Ascending aorta (tissue), 2 donors: ENCODE results near the gene DENND11. TPM values are rescaled to one million over a fixed set of nuclear protein-coding genes. Genes with fewer than 3 reads are reported as not detected.

Experiments
- DNase-seq, 2 donors: peaks; one replicate each; pipeline ENCODE4 v3.0.0-alpha.2; 2019; ENCODE audit warnings: low spot score in 2 of 2
- H3K27ac ChIP-seq, 2 donors: fragments of 200-600 bp; sonication (generic); one replicate each; pipeline ENCODE4 v1.5.1; 2016 to 2017; ENCODE audit warnings: mild to moderate bottlenecking in 1 of 2
- H3K27me3 ChIP-seq: fragments of 200-600 bp; sonication (generic); one replicate; pipeline ENCODE4 v1.5.1; 2017
- H3K36me3 ChIP-seq, 2 donors: fragments of 200-600 bp; sonication (generic); one replicate each; pipeline ENCODE4 v1.5.1; 2016
- H3K4me1 ChIP-seq, 2 donors: fragments of 200-600 bp; sonication (generic); one replicate each; pipeline ENCODE4 v1.5.1; 2016 to 2017; ENCODE audit warnings: mild to moderate bottlenecking in 1 of 2
- H3K4me3 ChIP-seq, 2 donors: fragments of 200-600 bp; sonication (generic); one replicate each; pipeline ENCODE4 v1.5.1; 2016 to 2017; ENCODE audit warnings: mild to moderate bottlenecking in 1 of 2
- H3K9me3 ChIP-seq, 2 donors: fragments of 200-600 bp; sonication (generic); one replicate each; pipeline ENCODE4 v1.5.1; 2016
- intact Hi-C: fragments of 100-400 bp; cut with DNase I; formaldehyde crosslinking; loops from one replicate; pipeline ENCODE4 v1.15.1; 2023
- total RNA-seq: library from RNA; depleted of rRNA; stranded (reverse); fragments of >200 nt; gene quantifications from one replicate; pipeline ENCODE4 v1.1.0, GENCODE V29; 2016
- TF ChIP-seq, protein P1 (sequence below), 3 experiments: fragments of 200-600 bp in 2 of 3; fragments of 450-650 bp in 1 of 3; sonication (generic) in 2 of 3; IDR thresholded peaks; one replicate each; pipeline ENCODE4 v1.5.1; 2016 to 2019; ENCODE audit warnings: antibody characterized with exemption in 3 of 3, mild to moderate bottlenecking in 1 of 3, moderate library complexity in 1 of 3

Gene DENND11
- total RNA-seq, 1 donor from 2014 or later: 10.4 TPM

DNA sequence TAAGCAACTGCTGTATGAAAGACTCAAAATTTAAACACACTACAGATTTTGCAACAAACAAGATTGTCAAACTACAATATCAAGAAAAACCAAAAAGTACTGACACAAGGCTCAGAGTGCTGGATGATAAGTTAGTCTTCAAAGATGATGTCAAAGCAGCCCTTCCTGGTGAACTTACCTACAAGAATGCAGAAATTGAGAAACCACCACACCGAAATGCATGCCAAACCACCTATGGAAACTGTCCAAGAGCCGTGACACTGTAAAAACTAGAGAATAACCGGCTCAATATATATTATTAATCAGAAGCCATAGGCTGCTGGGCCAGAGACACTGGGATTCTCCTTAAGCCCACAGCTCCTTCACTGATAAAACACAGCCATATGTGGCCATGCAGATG is 25.3 kb downstream of the DENND11 start:
- no peak for DNase-seq
- intact Hi-C loops: no loop called here
- Histone ChIP-seq H3K9me3 (no peaks in the 10 kb centered on the region), H3K27me3 (no peaks in the 10 kb centered on the region), H3K4me3 (no peak overlapping the region), H3K4me1 (peaks cover 0 to 11% of the 10 kb centered on the region in 2 donors), H3K27ac (peak overlapping the region in 1 of 2 donors; percentile 5), H3K36me3 (peaks cover 13 to 29% of the 10 kb centered on the region in 2 donors)
- TF ChIP-seq, protein P1, sequence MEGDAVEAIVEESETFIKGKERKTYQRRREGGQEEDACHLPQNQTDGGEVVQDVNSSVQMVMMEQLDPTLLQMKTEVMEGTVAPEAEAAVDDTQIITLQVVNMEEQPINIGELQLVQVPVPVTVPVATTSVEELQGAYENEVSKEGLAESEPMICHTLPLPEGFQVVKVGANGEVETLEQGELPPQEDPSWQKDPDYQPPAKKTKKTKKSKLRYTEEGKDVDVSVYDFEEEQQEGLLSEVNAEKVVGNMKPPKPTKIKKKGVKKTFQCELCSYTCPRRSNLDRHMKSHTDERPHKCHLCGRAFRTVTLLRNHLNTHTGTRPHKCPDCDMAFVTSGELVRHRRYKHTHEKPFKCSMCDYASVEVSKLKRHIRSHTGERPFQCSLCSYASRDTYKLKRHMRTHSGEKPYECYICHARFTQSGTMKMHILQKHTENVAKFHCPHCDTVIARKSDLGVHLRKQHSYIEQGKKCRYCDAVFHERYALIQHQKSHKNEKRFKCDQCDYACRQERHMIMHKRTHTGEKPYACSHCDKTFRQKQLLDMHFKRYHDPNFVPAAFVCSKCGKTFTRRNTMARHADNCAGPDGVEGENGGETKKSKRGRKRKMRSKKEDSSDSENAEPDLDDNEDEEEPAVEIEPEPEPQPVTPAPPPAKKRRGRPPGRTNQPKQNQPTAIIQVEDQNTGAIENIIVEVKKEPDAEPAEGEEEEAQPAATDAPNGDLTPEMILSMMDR (IDR thresholded peaks at IDR 0.05): no peak

DNA sequence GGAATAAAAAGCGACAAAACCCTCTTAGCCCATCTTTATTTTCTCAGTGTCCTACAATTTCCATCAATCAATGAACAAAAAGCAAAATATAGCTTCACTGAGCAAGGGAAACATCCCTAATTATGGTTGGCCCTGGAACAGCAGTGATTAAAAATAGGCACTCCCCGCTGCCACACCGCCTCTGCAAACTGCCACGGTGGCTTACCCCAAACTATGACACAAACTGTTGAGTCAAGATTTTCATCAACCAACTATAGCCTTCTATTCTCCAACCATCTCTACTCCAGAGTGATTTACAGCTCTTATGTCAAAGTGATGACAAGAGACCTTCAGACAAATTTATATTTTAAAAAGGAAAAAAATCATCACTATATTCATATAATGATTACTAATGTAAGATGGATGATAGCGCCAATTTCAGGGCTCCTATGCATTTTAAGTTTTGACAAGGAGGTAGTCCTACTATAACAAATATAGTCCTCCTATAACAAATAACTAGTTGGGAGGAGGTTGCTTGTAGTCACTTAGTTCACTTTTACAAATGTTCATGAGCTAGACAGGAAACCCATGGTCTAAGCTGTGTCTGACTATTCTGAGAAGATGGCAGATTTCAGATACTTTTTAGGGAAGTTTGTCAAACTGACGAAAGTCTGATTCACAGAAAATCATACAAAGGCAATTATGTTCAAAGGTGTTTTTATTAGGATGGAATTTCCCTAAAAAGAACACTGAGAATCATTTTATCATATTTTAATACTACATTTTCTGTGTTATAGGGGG is 26.3 kb downstream of the DENND11 start:
- Histone ChIP-seq H3K4me3 (no peak overlapping the region), H3K4me1 (peaks cover 0 to 11% of the 10 kb centered on the region in 2 donors), H3K36me3 (peaks cover 8 to 29% of the 10 kb centered on the region in 2 donors), H3K9me3 (no peaks in the 10 kb centered on the region), H3K27me3 (no peaks in the 10 kb centered on the region), H3K27ac (peak overlapping the region; percentile 51 to 69)
- TF ChIP-seq, protein P1 (IDR thresholded peaks at IDR 0.05): no peak
- DNase-seq: no peak
- intact Hi-C loops: no loop called here

DNA sequence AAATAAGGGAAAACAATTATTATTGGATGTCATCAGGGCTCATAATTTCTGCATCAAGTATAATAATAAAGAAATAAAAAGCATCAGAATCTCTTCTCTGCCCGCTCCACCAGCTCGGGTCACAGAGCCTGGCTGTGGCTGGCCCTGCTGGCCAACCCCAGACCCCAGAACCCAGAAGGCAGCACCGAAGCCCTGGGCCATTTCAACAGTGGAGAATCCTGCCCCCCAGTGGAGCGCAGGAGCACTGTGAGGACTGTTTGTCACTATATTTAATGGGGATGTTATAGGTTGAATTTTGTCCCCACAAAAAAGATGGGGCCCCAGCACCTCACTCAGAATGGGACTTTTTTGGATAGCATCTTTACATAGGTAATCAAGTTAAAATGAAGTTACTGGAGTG is 27.3 kb downstream of the DENND11 start:
- Histone ChIP-seq H3K9me3 (no peaks in the 10 kb centered on the region), H3K27me3 (no peaks in the 10 kb centered on the region), H3K36me3 (peaks cover 8 to 29% of the 10 kb centered on the region in 2 donors), H3K27ac (peak overlapping the region; percentile 51 to 69), H3K4me1 (peaks cover 0 to 11% of the 10 kb centered on the region in 2 donors), H3K4me3 (no peak overlapping the region)
- intact Hi-C loops: no loop called here
- no peak for DNase-seq
- TF ChIP-seq, protein P1 (IDR thresholded peaks at IDR 0.05): peak in 2 of 3 experiments; percentile 9 to 31

DNA sequence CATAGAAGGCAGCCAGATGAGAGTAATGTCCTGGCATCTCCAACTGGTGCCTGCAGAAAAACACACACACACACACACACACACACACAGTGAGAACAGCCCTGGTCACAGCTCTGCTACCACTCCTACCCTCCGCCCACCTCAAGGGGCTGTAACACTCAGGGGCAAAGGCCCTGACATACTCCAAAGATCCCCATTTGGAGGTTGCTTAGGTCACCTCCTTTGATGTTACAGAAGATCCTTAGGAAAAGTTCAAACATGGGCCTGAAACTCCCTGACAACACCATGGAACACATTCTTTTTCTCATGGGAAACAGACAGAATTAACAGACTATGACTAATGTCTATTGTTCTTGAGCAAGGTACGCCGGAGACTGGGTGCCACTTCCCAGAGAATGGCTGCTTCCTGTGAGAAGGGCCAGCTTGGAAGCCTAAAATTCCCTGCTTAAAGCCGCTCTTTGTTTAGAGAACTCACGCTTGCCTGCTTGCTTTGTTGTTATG is 27.7 kb downstream of the DENND11 start:
- Histone ChIP-seq H3K27ac (peak overlapping the region; percentile 51 to 69), H3K4me1 (peaks cover 0 to 11% of the 10 kb centered on the region in 2 donors), H3K4me3 (no peak overlapping the region), H3K9me3 (no peaks in the 10 kb centered on the region), H3K36me3 (peaks cover 8 to 26% of the 10 kb centered on the region in 2 donors), H3K27me3 (no peaks in the 10 kb centered on the region)
- DNase-seq: no peak
- TF ChIP-seq, protein P1 (IDR thresholded peaks at IDR 0.05): no peak
- intact Hi-C loops: no loop called here

DNA sequence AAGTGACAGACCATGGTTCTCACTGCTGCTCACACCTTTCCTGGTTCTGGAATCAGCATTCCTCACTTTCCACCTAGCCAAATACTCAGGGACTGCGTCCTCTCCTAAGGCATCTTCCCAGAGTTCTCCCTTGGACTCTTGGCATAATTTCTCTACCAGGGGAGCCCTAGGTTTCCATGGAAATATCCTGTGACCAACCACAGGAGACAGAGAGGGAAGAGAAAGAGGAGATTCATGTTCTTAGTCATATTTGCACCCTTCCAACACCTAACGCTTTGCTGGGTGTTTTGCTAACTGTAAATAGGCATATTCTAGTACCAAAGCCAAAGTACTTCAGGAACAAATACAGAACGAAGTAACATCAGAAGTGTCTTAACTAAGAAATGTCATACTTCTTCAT is 28.6 kb downstream of the DENND11 start:
- Histone ChIP-seq H3K27ac (no peak overlapping the region), H3K4me3 (no peak overlapping the region), H3K27me3 (no peaks in the 10 kb centered on the region), H3K9me3 (no peaks in the 10 kb centered on the region), H3K36me3 (peaks cover 8 to 26% of the 10 kb centered on the region in 2 donors), H3K4me1 (peaks cover 0 to 11% of the 10 kb centered on the region in 2 donors)
- no peak for DNase-seq
- TF ChIP-seq, protein P1 (IDR thresholded peaks at IDR 0.05): no peak
- intact Hi-C loops: no loop called here
